GM21619 (cell line): ENCODE results near the gene OR13A1.
"Not testable (repeated sequence)": the region's sequence is repeated elsewhere in the genome, so short reads cannot be mapped to it uniquely, and the experiment has no call there.

Source experiments
- ATAC-seq: cut with Tn5 transposase; IDR thresholded peaks from one replicate; pipeline ENCODE4 v1.9.1; 2021; ENCODE audit not compliant: unreplicated experiment

The OR13A1 gene

GRCh38 chr10:45315508-45315907 lies at the start of gene OR13A1:
TSS of gene OR13A1 (minus strand) at chr10:45315608. CDS start at chr10:45304422, 11,186 bp downstream.
- ATAC-seq, result no peak

GRCh38 chr10:45361983-45362799 lies 46.8 kb upstream of the OR13A1 start:
- not testable (repeated sequence) for ATAC-seq

- ATAC-seq, result not testable (repeated sequence)
Observed at GRCh38 chr10:45358961-45359360, 43.6 kb upstream of the OR13A1 start.

GRCh38 chr10:45355494-45355893 lies 40.1 kb upstream of the OR13A1 start:
- ATAC-seq, result no peak

- ATAC-seq, result no peak
Observed at GRCh38 chr10:45354261-45354660, 38.9 kb upstream of the OR13A1 start.

GRCh38 chr10:45353186-45353585 lies 37.8 kb upstream of the OR13A1 start:
- peak; percentile 59 for ATAC-seq

- not testable (repeated sequence) for ATAC-seq
Observed at GRCh38 chr10:45348196-45348765, 32.9 kb upstream of the OR13A1 start.

- not testable (repeated sequence) for ATAC-seq
Observed at GRCh38 chr10:45347464-45347863, 32.1 kb upstream of the OR13A1 start.

GRCh38 chr10:45346652-45347335 lies 31.4 kb upstream of the OR13A1 start:
- ATAC-seq, result not testable (repeated sequence)

- ATAC-seq, result not testable (repeated sequence)
Observed at GRCh38 chr10:45340420-45340819, 25.0 kb upstream of the OR13A1 start.

- ATAC-seq, result no peak
Observed at GRCh38 chr10:45339894-45340293, 24.5 kb upstream of the OR13A1 start.

GRCh38 chr10:45331824-45332223 lies 16.4 kb upstream of the OR13A1 start:
- not testable (repeated sequence) for ATAC-seq

- not testable (repeated sequence) for ATAC-seq
Observed at GRCh38 chr10:45326864-45327263, 11.5 kb upstream of the OR13A1 start.

GRCh38 chr10:45325116-45325515 lies 9.7 kb upstream of the OR13A1 start:
- ATAC-seq, result no peak

GRCh38 chr10:45319702-45320101 lies 4.3 kb upstream of the OR13A1 start:
- ATAC-seq, result no peak

GRCh38 chr10:45313264-45313873 lies 2.0 kb downstream of the OR13A1 start:
- no peak for ATAC-seq

GRCh38 chr10:45308707-45309106 lies 6.7 kb downstream of the OR13A1 start:
- no peak for ATAC-seq

- ATAC-seq, result no peak
Observed at GRCh38 chr10:45302573-45302972, 12.8 kb downstream of the OR13A1 start.

- not testable (repeated sequence) for ATAC-seq
Observed at GRCh38 chr10:45298341-45298955, 17.0 kb downstream of the OR13A1 start.

- ATAC-seq, result no peak
Observed at GRCh38 chr10:45294681-45295080, 20.7 kb downstream of the OR13A1 start.

- ATAC-seq, result no peak
Observed at GRCh38 chr10:45286980-45287379, 28.4 kb downstream of the OR13A1 start.
